HEK293 (cell line): ENCODE data around the gene PAPSS2.

Experiments used
- CTCF ChIA-PET: fragments of 350-600 bp; formaldehyde crosslinking; extraction: SDS; loops from one replicate; lab custom pipeline; 2021; ENCODE audit warnings: antibody characterized with exemption; lab: Yijun Ruan, JAX
- POLR2A ChIA-PET: fragments of 300-600 bp; formaldehyde crosslinking; extraction: SDS; loops from one replicate; lab custom pipeline; 2020; ENCODE audit warnings: antibody characterized with exemption, inconsistent platforms; lab: Yijun Ruan, JAX
- H3K27ac ChIP-seq: fragments of 200-500 bp; sonication (Bioruptor generic); 2 replicates; pipeline ENCODE4 v1.5.1; 2014; ENCODE audit warnings: low read depth, low read length, control low read depth, inconsistent platforms; ENCODE audit errors: extremely low read depth
- H3K36me3 ChIP-seq, 2 experiments: fragments of 200-500 bp in 1 of 2; sonication (Bioruptor generic) in 1 of 2; 1 replicate in 1 of 2; 2 replicates in 1 of 2; pipeline ENCODE4 v1.5.1; 2014 to 2017; ENCODE audit warnings: inconsistent platforms in 2 of 2, low read length in 2 of 2; ENCODE audit not compliant: control insufficient read depth in 2 of 2, insufficient read depth in 1 of 2
- H3K4me1 ChIP-seq: fragments of 200-500 bp; sonication (Bioruptor generic); 2 replicates; pipeline ENCODE4 v1.5.1; 2014; ENCODE audit warnings: mild to moderate bottlenecking, low read length, inconsistent platforms; ENCODE audit not compliant: control insufficient read depth, insufficient read depth
- H3K4me3 ChIP-seq: 2 replicates; pipeline ENCODE4 v1.5.1; 2011; ENCODE audit warnings: low read depth, mild to moderate bottlenecking, control low read depth, low read length, moderate library complexity
- H3K9me3 ChIP-seq: fragments of 200-500 bp; sonication (Bioruptor generic); 2 replicates; pipeline ENCODE4 v1.5.1; 2014; ENCODE audit warnings: low read depth, low read length, inconsistent platforms; ENCODE audit not compliant: control insufficient read depth, insufficient read depth
- BCL6B ChIP-seq: fragments of 450-650 bp; formaldehyde crosslinking; IDR thresholded peaks from 2 replicates; pipeline ENCODE4 v1.5.1; 2017; ENCODE audit warnings: missing biosample characterization, missing genetic modification characterization
- EGR2 ChIP-seq: fragments of 450-650 bp; formaldehyde crosslinking; IDR thresholded peaks from 2 replicates; pipeline ENCODE4 v1.5.1; 2016; ENCODE audit warnings: low read depth, missing biosample characterization, missing genetic modification characterization
- GLIS1 ChIP-seq: fragments of 450-650 bp; formaldehyde crosslinking; IDR thresholded peaks from 2 replicates; pipeline ENCODE4 v1.5.1; 2016; ENCODE audit warnings: missing biosample characterization, missing genetic modification characterization
- KLF1 ChIP-seq: fragments of 450-650 bp; formaldehyde crosslinking; IDR thresholded peaks from 2 replicates; pipeline ENCODE4 v1.5.1; 2016; ENCODE audit warnings: missing biosample characterization, missing genetic modification characterization
- KLF7 ChIP-seq: fragments of 450-650 bp; formaldehyde crosslinking; IDR thresholded peaks from 2 replicates; pipeline ENCODE4 v1.5.1; 2016; ENCODE audit warnings: missing biosample characterization, missing genetic modification characterization, borderline replicate concordance
- MYNN ChIP-seq: fragments of 450-650 bp; formaldehyde crosslinking; IDR thresholded peaks from 2 replicates; pipeline ENCODE4 v1.5.1; 2016; ENCODE audit warnings: missing biosample characterization, missing genetic modification characterization, borderline replicate concordance
- PRDM6 ChIP-seq: fragments of 450-650 bp; formaldehyde crosslinking; IDR thresholded peaks from 2 replicates; pipeline ENCODE4 v1.5.1; 2017; ENCODE audit warnings: missing biosample characterization, missing genetic modification characterization
- ZBTB44 ChIP-seq: fragments of 450-650 bp; IDR thresholded peaks from 2 replicates; pipeline ENCODE4 v1.5.1; 2018; ENCODE audit warnings: missing biosample characterization, mild to moderate bottlenecking, missing genetic modification characterization
- ZFP37 ChIP-seq: fragments of 450-650 bp; formaldehyde crosslinking; IDR thresholded peaks from 2 replicates; pipeline ENCODE4 v1.5.1; 2016; ENCODE audit warnings: missing biosample characterization, missing genetic modification characterization
- ZNF114 ChIP-seq: fragments of 450-650 bp; formaldehyde crosslinking; IDR thresholded peaks from 2 replicates; pipeline ENCODE4 v1.5.0; 2017; ENCODE audit warnings: missing biosample characterization, missing genetic modification characterization
- ZNF174 ChIP-seq: fragments of 450-650 bp; formaldehyde crosslinking; IDR thresholded peaks from 2 replicates; pipeline ENCODE4 v1.5.0; 2017; ENCODE audit warnings: missing biosample characterization, mild to moderate bottlenecking, missing genetic modification characterization
- ZNF202 ChIP-seq: fragments of 450-650 bp; formaldehyde crosslinking; IDR thresholded peaks from 2 replicates; pipeline ENCODE4 v1.5.1; 2016; ENCODE audit warnings: missing biosample characterization, missing genetic modification characterization, borderline replicate concordance
- ZNF239 ChIP-seq: fragments of 450-650 bp; formaldehyde crosslinking; IDR thresholded peaks from 2 replicates; pipeline ENCODE4 v1.5.1; 2016; ENCODE audit warnings: missing biosample characterization, missing genetic modification characterization
- ZNF24 ChIP-seq: fragments of 450-650 bp; formaldehyde crosslinking; IDR thresholded peaks from 2 replicates; pipeline ENCODE4 v1.5.1; 2016; ENCODE audit warnings: missing biosample characterization, missing genetic modification characterization
- ZNF292 ChIP-seq: fragments of 450-650 bp; formaldehyde crosslinking; IDR thresholded peaks from 2 replicates; pipeline ENCODE4 v1.5.1; 2016; ENCODE audit warnings: low read depth, missing biosample characterization, missing genetic modification characterization, borderline replicate concordance
- ZNF302 ChIP-seq: fragments of 450-650 bp; formaldehyde crosslinking; IDR thresholded peaks from 2 replicates; pipeline ENCODE4 v1.5.1; 2016; ENCODE audit warnings: missing biosample characterization, missing genetic modification characterization, low read depth
- ZNF341 ChIP-seq: fragments of 450-650 bp; formaldehyde crosslinking; IDR thresholded peaks from 2 replicates; pipeline ENCODE4; 2016; ENCODE audit warnings: low read depth, missing biosample characterization, missing genetic modification characterization
- ZNF362 ChIP-seq: fragments of 450-650 bp; formaldehyde crosslinking; IDR thresholded peaks from 2 replicates; pipeline ENCODE4 v1.5.1; 2016; ENCODE audit warnings: missing biosample characterization, missing genetic modification characterization
- ZNF391 ChIP-seq: fragments of 450-650 bp; formaldehyde crosslinking; IDR thresholded peaks from 2 replicates; pipeline ENCODE4 v1.5.1; 2016; ENCODE audit warnings: low read depth, missing biosample characterization, missing genetic modification characterization, borderline replicate concordance
- ZNF394 ChIP-seq: fragments of 450-650 bp; formaldehyde crosslinking; IDR thresholded peaks from 2 replicates; pipeline ENCODE4 v1.5.1; 2016; ENCODE audit warnings: missing biosample characterization, missing genetic modification characterization, mild to moderate bottlenecking, moderate library complexity, borderline replicate concordance
- ZNF585B ChIP-seq: fragments of 450-650 bp; formaldehyde crosslinking; IDR thresholded peaks from 2 replicates; pipeline ENCODE4 v1.5.1; 2016; ENCODE audit warnings: missing biosample characterization, missing genetic modification characterization
- ZNF664 ChIP-seq: fragments of 450-650 bp; formaldehyde crosslinking; IDR thresholded peaks from 2 replicates; pipeline ENCODE4 v1.5.1; 2016; ENCODE audit warnings: missing biosample characterization, missing genetic modification characterization
- ZNF830 ChIP-seq: fragments of 450-650 bp; IDR thresholded peaks from 2 replicates; pipeline ENCODE4 v1.5.0; 2018; ENCODE audit warnings: missing biosample characterization, missing genetic modification characterization, low read depth, mild to moderate bottlenecking, moderate library complexity
- ZNF837 ChIP-seq: fragments of 450-650 bp; formaldehyde crosslinking; IDR thresholded peaks from 2 replicates; pipeline ENCODE4 v1.5.1; 2016; ENCODE audit warnings: missing biosample characterization, missing genetic modification characterization
- TF ChIP-seq, protein P1 (sequence below): fragments of 450-650 bp; formaldehyde crosslinking; IDR thresholded peaks from 2 replicates; pipeline ENCODE4; 2016; ENCODE audit warnings: missing biosample characterization, missing genetic modification characterization
- TF ChIP-seq, protein P2 (sequence below): fragments of 450-650 bp; formaldehyde crosslinking; IDR thresholded peaks from 2 replicates; pipeline ENCODE4 v1.5.1; 2016; ENCODE audit warnings: missing biosample characterization, missing genetic modification characterization

PAPSS2 gene

DNA sequence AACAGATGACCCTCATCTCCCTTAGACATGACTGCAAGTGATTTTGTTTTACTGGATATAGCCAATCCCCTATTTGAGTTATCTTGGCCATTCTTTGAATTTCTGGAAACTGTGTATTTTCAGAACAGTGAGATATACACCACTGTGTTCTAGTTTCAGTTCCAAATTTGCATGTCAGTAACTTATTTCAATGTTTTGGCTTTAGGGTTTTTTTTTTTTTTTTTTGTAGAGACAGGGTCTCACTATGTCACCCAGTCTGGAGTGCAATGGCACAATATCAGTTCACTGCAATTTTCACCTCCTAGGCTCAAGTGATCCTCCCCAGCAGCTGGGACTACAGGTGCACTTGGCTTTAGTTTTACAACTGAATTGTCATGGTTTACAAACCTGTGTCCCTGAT, 91.1 kb downstream of the PAPSS2 start (continued):
- no peak for TF ChIP-seq ZNF362
- no peak for TF ChIP-seq KLF7
- no peak for TF ChIP-seq BCL6B (tag by site-specific recombination)
- no peak for TF ChIP-seq ZNF837 (tag by site-specific recombination)
- TF ChIP-seq ZNF114 (tag by site-specific recombination) = no peak

DNA sequence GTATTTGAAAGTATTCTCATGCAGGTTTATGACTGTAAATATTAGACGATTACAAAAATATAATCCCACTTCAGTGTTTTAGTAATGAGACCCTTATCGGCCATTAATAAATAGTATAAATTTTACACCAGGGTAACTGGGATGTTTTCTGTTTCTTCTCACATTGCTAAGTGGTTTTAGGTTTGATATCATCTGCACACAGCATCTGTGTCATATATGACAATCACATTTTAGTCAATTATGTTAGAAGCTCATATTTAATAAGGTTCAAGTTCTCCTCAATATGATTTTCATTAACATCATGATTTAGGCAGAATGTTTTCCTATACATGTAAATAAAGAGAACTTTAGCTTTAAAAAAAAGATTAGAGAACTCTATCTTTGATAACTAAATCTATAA, 91.6 kb downstream of the PAPSS2 start:
- ChIA-PET CTCF (interaction anchor here (0.6 to 1.5 kb wide), 3 partner anchors 10 to 24 kb away, joined by 4 to 5 read pairs (median 5); no protein-coding TSS in a partner anchor), POLR2A (interaction anchor here (1.4 kb wide), 1 partner anchor 13 kb away, joined by 3 read pairs; no protein-coding TSS in a partner anchor)
- H3K27ac ChIP-seq = no peak overlapping the region
- TF ChIP-seq ZNF341 (tag by site-specific recombination) (no peak), EGR2 (no peak)
- TF ChIP-seq, protein P1, sequence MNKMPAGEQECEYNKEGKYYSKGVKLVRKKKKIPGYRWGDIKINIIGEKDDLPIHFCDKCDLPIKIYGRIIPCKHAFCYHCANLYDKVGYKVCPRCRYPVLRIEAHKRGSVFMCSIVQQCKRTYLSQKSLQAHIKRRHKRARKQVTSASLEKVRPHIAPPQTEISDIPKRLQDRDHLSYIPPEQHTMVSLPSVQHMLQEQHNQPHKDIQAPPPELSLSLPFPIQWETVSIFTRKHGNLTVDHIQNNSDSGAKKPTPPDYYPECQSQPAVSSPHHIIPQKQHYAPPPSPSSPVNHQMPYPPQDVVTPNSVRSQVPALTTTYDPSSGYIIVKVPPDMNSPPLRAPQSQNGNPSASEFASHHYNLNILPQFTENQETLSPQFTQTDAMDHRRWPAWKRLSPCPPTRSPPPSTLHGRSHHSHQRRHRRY (tag by site-specific recombination) = no peak
- no peaks in the 10 kb centered on the region for H3K4me1 ChIP-seq
- H3K4me3 ChIP-seq = no peak overlapping the region
- no peaks in the 10 kb centered on the region for H3K9me3 ChIP-seq
- H3K36me3 ChIP-seq = peaks cover 22 to 32% of the 10 kb centered on the region in 2 experiments

DNA sequence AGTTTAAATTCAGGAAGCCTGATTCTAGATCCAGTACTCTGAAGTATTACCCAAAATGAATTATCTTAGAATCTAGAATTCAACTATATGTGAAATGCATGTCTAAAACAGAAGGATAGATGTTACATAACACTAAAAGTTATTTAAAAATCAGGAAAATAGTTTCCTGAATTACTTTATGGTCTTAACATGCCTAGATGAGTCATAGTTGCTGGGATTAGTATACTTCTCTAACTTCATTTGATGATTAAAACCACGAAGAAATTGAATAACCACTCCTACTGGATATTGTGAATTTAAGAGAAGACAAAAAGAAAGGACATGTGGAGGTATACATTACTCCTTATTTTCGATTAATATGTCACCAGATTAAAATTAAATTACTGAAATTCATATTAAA, 92.9 kb downstream of the PAPSS2 start:
- peaks cover 22 to 38% of the 10 kb centered on the region in 2 experiments for H3K36me3 ChIP-seq
- ChIA-PET CTCF (no interaction called here), POLR2A (no interaction called here)
- no peak overlapping the region for H3K27ac ChIP-seq
- H3K4me3 ChIP-seq = no peak overlapping the region
- H3K4me1 ChIP-seq = no peaks in the 10 kb centered on the region
- no peaks in the 10 kb centered on the region for H3K9me3 ChIP-seq
- TF ChIP-seq, protein P2, sequence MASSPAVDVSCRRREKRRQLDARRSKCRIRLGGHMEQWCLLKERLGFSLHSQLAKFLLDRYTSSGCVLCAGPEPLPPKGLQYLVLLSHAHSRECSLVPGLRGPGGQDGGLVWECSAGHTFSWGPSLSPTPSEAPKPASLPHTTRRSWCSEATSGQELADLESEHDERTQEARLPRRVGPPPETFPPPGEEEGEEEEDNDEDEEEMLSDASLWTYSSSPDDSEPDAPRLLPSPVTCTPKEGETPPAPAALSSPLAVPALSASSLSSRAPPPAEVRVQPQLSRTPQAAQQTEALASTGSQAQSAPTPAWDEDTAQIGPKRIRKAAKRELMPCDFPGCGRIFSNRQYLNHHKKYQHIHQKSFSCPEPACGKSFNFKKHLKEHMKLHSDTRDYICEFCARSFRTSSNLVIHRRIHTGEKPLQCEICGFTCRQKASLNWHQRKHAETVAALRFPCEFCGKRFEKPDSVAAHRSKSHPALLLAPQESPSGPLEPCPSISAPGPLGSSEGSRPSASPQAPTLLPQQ (tag by site-specific recombination) = no peak
- TF ChIP-seq ZNF302 (tag by site-specific recombination) (no peak), ZNF292 (tag by site-specific recombination) (no peak), PRDM6 (tag by site-specific recombination) (0 out of 2 replicates have a peak, but pooled peaks have one; percentile 14), ZNF174 (tag by site-specific recombination) (no peak), ZNF394 (tag by site-specific recombination) (no peak), ZNF664 (peak; percentile 28; the same call in 1 of the 2 replicates), ZNF24 (tag by site-specific recombination) (0 out of 2 replicates have a peak, but pooled peaks have one; percentile 14), GLIS1 (no peak), ZNF391 (tag by site-specific recombination) (no peak), ZFP37 (tag by site-specific recombination) (no peak), MYNN (no peak), KLF1 (no peak), ZNF585B (tag by site-specific recombination) (no peak), ZNF202 (tag by site-specific recombination) (no peak), ZNF239 (tag by site-specific recombination) (no peak), ZNF830 (no peak), ZBTB44 (no peak)
